GM18517 (cell line): ENCODE measurements around the gene CFAP210.
A peak's percentile ranks its signal among the peaks of the same experiment; 100 is the strongest.

ENCODE experiments used
- ATAC-seq: cut with Tn5 transposase; IDR thresholded peaks from one replicate; pipeline ENCODE4 v1.9.1; 2021; ENCODE audit warnings: mild to moderate bottlenecking, moderate library complexity; ENCODE audit not compliant: unreplicated experiment

The CFAP210 gene, protein sequence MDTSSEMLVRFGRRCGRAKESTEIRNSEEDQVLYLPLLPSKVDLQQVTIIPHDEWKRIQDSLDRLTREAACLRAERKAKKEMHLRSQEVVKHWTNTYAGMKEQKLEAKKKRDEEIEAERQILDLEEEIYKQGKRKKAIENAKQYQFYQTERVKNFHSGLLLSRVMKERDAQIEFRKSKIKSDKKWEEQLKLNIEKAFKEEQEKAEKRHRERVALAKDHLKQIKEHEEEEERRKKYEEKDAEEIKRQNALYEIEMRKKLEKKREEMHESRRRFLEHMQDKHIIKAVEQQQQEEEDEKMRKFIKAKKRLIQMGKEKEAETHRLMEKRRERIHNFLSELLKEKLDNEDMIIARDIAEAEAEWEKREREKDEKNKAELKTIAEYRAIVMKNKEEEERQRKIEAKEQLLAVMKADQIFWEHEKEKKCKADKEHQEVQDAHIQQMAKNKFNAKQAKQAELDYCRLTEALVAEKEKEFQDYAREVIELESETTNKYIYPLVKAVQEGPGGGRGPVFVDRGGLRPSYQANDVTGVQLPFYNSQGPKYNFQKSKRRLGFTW

DNA sequence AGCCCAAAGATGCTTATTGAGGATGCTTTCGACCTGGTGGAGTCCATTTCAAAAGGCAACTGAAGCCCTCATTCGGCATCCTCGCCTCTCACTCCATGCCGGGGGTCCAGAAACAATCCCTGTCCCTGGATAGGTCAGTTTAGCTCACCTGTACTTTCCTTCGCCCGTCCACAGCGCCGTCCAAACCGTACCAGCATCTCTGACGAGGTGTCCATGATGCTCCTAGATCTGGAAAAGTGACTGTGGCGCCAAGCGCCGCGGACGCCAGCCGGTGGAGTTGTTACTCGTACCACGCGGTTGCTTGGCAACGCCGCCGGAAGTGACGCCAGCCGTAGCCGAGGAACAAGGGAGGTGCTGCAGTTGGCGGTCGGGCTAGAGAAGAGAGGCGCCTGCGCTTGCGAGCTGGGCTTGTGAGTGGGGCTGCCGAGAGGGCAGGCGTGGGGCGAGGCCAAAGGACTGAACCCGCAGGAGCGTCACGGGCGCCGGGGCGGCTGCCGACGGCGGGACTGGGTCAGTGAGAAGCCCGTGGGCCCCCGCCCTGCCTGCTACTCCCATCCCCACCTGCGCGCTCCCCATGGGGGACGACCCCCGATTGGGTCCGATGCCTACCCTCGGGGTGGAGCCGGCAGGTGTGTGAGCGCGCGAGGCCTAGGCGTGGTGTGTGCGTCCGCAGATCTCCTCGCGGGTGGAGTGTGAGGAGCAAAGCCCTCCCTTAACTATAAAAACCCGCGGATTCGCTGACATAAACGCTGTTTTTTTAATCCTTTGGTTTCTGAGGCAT, at the start of gene CFAP210, which contains the start of gene PHOSPHO2:
Gene CFAP210 (minus strand): TSS at position 293 of the 781 bp plus-strand sequence. CDS start 78 bp downstream, at position 215.
Gene PHOSPHO2 (plus strand): TSS at position 357 of the 781 bp plus-strand sequence. CDS start 6,503 bp downstream, outside the sequence.
- ATAC-seq = peak; percentile 99

DNA sequence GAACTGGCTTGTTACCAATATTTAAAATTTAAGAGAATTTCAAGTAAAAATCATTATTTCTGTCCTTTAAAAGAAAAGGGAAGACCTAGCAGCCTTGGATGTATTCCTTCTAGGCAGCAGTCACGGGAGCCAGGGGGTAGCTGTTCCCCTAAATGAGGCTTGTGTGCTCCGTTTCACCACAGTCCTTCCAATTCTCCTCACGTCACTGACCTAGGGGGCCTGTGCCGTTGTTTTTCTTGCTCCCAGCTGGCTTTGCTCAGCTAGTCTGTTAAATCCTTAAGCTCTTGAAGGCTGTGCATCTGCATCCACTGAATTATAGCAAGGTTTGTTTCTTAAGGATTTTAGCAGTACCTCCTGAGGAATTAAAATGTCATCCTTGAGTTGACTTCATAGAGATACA, 49.3 kb upstream of the CFAP210 start:
- no peak for ATAC-seq

DNA sequence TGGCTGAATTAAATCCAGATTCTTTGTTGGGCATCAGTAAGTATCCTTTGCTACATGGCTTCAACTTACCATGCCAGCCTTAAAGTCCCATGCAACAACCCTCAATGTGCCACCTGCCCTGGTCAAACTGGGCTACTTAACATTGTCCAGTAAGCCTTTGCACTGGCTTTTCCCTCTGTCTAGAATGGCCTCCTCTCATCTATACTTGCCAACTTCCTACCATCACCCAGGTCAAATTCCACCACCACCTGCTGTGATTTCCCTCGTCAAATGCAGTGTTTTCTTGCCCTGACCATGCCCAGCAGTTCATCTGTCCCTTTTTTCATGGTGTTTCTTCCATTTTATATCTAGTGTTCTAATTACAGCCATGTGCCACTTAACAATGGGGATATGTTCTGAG, 45.1 kb upstream of the CFAP210 start:
- no peak for ATAC-seq

DNA sequence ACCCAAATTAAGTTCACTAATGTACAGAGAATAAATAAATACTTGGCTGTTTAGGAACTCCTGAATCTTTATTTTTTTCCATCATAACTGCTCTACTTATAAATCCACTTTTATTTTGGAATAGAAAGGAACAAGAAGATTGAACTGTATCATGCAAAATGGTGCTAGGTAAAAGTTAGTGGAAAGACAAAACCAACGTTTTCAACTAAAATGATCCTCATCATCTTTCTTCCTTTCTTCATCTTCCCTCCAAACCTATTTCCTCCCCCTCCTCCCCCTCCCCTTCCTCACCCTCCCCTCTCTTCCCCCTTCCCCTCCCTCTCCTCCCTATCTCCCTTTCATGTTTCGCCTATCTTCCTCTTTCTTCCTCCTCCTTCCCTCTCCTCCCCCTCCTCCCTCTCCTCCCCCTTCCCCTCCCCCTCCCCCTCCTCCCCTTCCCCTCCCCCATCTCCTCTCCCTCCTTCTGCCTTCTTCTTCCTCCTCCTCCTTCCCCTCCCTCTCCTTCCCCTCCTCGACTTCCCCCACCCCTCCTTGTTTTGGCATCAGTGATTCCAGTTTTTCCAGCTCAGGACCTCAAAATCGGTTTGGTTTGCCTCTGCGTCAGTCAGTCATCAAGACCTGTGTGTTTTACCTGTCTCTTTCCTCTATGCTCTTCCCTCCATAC, 44.5 kb upstream of the CFAP210 start:
- no peak for ATAC-seq

DNA sequence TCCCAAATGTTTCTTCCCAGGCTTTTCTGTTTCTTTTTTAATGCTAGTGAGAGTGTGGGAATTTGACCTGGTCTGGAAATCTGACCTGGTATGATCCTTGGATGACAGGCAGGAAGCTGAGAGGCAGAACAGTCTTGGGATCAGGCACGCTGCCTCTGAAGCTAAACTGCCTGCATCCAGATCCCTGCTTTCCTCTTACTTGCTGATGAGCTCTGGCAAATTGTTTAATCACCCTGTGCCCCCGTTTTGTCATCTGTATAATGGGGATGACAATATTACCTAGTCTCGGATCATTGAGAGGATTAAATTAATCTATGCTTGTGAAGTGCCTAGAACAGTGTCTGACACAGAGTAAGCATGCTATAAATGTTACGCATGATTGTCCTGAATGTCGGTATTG, 42.7 kb upstream of the CFAP210 start:
- ATAC-seq = no peak

DNA sequence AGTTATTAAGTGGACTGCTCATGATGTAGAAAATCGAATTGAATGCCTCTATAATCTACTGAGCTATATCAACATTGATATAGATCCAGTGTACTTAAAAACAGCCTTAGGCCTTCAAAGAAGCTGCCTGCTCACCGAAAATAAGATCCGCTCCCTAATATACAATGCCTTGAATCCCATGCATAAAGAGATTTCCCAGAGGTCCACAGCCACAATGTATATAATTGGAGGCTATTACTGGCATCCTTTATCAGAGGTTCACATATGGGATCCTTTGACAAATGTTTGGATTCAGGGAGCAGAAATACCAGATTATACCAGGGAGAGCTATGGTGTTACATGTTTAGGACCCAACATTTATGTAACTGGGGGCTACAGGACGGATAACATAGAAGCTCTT, 41.4 kb upstream of the CFAP210 start:
- ATAC-seq = no peak

DNA sequence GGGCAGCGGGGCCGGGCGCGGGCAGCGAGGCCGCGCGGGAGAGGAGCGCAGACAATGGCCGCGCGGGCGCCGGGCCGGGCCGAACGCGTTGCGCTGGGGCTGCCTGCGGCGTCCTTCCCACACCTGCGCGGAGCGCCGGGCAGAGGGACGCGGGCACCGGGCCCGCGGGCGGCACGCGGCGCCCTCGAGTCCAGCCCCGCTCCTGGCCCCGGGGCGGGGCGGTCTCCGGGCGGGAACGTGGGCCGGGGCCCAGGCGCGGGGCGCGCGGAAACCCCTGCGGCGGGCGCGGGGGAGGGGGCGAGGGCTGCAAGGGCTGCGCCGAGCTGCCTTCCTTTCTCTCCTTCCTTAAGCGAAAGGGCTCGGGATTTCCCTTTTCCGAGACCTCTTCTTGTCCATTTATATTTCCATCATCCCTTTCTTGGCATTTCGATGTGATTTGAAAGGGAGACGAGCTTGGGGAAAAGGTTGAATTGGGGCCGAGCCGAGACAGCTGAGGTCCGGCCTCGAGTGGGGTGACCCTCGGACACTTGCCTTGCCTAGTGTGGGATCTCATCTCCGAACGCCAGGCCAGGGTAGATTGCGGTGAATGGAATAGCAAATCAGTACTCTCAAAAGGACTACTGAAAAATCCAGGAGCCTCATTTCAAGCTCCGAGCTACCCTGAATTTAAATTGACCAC, 40.1 kb upstream of the CFAP210 start:
- peak; percentile 39 for ATAC-seq

DNA sequence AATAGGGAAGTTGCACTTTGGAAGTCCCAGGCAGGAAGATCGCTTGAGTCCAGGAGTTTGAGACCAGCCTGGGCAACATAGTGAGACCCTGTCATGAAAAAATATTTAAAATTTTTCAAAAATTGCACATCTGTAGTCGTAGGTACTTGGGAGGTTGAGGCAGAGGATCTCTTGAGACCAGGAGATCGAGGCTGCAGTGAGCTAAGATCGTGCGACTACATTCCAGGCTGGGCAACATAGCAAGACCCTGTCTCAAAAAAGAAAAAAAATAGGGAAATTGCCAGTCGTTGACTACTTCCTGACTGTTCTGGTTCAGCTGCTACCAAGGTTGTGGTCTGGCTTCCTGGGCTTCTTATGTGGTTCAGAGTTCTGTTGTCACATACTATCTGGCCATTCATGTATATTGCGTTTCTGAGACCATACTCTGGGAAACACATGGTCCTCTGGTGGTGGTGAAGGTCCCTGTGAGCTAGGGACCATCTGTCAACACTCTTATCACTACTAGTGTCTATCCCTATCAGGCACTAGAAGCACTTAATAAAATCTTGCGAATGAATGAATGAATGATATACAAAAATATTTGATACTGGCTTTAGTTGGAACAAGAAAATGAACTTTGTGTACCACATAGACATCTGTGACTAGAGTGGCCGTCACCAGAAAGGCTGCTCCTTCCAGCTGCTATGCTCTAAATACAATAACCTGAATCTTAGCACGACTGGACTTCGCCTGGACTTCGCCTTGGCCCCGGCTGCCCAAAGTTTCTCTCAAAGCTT, 38.6 kb upstream of the CFAP210 start:
- ATAC-seq = no peak

DNA sequence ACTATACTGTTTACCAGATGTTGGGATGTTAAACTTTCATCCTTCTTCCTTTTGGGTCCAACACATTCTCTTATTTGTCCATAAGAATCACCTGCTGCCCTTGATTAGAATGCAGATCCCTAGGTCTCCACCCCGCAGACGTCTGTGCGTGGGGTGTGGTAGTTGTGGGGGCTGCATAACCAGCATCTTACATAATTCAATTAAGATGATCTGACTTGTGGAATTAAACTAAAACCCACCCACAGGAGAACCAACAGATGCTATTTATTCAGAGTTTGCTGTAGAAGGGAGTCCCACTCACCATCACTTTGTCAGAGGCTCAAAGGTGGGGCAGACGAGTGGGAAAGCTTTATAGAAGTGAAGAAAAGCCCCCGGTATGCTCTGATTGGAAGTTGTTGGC, 37.9 kb upstream of the CFAP210 start:
- ATAC-seq = no peak

DNA sequence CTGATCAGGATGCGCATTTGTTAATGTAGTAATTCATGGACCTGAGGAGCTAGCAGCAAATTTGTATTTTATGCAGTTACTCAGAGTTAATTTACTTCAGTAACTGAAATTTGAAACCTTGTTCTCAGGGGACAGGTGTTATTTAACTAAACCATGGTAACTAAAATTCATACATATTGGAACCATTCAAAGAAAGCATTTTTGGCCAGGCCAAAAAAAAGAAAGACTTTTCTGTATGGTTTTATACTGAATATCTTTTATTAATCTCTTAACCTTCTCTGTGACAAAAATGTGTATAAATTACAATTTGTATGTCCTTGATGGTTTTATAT, 35.0 kb upstream of the CFAP210 start:
- ATAC-seq = no peak

DNA sequence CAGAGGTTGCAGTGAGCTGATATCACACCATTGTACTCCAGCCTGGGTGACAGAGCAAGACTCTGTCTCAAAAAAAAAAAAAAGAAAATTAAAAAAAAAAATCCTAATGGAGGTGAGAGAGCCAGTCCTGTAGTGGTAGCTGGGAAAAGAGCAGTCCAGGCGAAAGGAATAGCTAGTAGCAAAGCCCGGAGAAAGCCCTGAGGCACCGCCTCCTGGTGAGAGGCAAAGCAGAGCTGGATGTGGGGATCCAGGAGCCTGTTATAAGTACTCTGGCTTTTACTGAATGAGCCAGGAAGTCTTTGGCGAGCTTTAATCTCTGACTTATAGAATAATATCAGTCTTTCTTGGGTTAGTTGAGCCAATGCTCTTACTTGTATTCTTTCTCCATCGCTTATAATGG, 32.9 kb upstream of the CFAP210 start:
- no peak for ATAC-seq

DNA sequence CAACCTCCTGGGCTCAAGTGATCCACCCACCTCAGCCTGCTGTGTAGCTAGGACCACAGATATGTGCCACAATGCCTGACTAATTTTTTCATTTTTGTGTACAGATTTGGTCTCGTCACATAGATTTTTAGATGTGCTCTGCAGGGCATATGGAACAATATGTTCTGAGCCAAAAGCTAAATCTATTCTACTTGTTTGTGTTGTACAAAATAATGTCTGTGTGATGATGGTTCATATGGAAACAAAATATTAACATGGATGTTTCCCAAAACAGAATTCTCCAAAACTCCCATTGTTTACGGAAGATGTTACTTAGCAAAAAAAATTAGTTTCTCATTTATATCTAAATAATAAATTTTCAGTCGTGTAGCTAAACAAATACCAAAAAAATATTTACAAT, 26.8 kb upstream of the CFAP210 start:
- no peak for ATAC-seq

DNA sequence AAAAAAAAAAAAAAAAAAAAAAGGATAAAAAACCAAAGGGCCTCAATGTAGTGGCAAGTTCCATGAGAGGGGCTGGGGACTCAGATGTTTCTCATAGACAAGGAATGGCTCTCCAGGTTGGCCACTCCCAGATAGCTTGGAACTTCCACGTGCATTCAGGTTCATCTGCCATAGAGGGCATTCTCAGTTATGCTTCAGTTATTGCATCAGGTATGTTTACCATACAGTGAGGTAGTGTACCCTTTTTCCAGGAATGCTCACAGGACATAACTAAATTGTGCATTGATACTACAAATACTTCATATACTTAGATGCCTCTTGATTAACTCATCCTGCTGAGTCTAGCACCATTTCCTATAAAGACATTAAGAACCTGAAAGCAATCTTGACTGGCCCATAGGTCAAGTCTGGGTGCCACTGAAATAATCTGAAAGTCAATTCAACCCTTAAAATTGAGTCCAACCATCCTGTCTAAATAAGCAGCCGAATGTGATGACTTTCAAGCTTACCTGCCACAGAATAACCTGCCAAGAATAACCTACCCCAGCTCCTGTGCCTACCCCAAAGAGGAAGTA, 24.8 kb upstream of the CFAP210 start:
- ATAC-seq = no peak

DNA sequence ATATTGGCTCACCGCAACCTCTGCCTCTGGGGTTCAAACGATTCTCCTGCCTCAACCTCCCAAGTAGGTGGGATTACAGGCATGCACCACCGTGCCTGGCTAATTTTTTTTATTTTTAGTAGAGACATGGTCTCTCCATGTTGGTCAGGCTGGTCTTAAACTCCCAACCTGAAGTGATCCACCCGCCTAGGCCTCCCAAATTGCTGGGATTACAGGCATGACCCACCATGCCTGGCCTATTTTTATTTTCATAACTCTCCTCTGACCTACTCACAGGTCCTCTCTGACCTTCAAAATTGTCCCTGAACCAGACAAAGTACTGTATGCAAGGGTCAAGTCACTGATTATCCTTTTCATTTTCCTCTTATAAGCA, 23.5 kb upstream of the CFAP210 start:
- no peak for ATAC-seq

DNA sequence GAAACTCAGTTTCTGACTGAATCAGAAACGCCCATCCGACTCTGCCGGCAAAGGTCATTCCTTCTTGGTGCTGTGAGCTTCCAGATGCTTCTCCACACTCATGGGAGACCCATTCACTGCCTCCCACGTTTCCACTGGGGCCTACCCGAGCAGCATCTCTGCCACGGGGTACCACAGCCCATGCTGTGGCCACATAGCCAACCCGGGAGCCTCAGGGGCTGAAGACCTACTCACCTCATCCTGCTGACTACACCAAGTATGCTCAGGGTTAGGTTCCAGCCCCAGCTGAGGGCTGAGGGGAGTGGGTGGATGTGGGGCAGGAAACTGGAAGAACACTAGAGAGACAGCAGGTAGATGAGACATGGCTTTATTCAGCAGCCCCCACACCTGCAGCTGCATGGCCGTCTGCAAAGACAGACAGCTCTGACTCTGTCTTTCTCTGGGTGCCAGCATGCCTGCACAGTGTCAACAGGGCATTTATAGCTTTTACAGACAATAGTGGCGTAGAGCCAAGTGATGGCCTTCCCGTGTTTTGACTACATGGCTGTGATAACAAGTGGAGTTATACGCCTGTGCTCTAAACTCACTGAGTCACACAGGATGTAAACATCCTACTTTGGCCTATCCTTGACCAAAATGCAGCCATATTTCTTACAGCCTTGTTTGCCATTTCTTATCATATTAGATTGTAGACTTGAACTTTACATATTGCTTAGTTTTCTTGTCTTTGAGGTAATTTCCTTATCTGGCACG, 22.9 kb upstream of the CFAP210 start:
- ATAC-seq = no peak

DNA sequence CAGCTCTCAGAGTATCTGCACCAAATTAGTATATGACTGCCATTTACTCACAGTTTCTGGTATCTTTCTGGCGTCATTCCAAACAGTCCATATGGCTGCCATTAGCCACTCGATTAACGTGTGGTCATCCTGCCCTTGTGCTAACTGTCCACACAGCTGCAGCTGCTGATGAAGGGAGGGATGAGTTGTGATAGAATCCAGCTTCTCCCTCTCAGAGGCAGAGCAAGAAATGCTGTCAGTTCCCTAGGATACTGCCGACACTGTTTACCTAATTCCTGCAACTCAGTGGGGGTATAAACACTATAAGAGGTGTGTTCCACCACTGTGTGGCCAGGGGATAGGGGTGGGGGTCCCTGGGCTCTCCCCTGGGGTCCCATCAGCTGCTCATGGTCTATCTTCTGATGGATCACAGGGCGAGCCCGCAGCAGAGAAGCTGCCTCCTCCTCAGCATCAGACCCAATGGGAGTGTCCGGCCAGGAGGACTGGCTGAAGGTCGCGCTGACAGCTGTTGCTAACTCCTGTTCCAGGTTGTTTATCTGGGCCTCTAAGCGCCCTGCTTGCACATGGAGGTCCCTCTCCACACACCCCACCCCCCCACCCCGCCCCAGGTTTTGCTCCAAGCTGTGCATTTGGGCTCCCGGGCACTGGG, 22.2 kb upstream of the CFAP210 start:
- ATAC-seq = no peak

DNA sequence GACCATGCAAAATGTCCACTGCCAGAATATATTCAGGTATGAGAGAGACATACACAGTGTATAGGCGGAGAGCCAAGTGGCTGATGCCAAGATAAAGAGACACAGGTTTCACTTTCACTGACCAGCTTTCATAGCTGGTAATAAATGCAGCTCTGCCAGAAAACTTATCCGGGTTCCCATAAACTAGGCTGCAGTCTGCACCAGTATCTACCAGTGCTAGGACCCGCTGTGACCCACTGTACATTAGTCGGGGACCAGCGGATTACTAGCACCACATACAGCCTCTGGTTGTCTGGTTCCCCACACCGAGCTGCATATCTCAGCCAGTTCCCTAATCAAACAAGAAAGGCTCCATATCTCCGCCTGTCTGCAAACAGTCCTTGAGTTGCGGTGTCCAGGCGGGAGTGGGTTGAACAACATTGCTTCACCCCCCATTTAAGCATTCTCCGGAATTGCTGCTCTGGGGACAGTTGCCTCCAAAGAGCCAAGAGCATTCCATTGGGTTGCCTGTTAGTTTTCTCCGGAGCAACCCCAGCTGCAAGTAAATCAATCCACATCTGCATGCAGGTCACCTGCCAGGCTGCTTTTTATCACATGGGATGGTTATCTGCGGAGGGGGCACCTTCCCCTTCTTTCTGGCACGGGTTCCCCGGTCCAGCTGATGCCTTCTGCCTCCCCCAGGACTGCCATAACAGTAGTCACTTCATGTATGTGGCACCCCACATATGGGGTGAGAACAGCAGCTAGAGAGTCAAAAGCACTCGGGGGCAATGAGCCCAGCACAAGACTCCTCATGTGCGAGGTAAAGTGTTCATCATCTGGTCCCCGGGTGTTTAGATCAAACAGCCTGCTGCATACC, 21.4 kb upstream of the CFAP210 start:
- ATAC-seq = no peak

DNA sequence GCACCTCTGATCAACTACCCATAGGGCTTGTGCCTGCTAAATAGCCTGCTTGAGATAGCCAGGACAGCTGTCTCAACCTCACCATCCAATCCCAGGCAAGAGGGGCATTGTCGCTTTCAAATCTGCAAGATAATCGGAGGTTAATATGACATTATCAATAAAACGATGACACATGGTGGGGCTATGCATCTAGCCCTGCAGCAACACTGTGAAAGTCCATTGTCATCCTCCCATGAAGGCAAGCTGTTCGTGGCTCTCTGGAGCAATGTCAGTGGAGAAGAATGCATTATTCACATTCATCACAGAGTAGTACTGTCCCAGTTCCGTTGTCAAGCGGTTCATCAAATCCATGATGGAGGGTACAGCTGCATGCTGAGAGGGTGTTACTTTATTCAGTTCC, 20.5 kb upstream of the CFAP210 start:
- ATAC-seq = no peak
